Hindlimb muscle (tissue), 1 donor: ENCODE results near the gene SBK1. TPM values are rescaled to one million over a fixed set of nuclear protein-coding genes. Genes with fewer than 3 reads are reported as not detected.
A peak's percentile ranks its signal among the peaks of the same experiment; 100 is the strongest.
"Not testable (repeated sequence)": the region's sequence is repeated elsewhere in the genome, so short reads cannot be mapped to it uniquely, and the experiment has no call there.

Experiments used
- DNase-seq: peaks from one replicate; pipeline ENCODE4 v3.0.0-alpha.2; 2013
- polyA plus RNA-seq: library from polyadenylated mRNA; unstranded; fragments of 120-200 nt; gene quantifications from one replicate; pipeline ENCODE4 v1.2.1, GENCODE V29; 2013; ENCODE audit not compliant: insufficient read length

Gene SBK1
- 24.7 TPM for polyA plus RNA-seq

GRCh38 chr16:28291651-28292626 is at the start of gene SBK1:
Gene SBK1 (plus strand): TSS chr16:28292525. CDS start chr16:28317392, 24,867 bp downstream.
- DNase-seq, result peak; percentile 86

GRCh38 chr16:28249483-28249882 is 42.8 kb upstream of the SBK1 start:
- DNase-seq, result not testable (repeated sequence)

GRCh38 chr16:28250999-28251398 is 41.3 kb upstream of the SBK1 start:
- no peak for DNase-seq

- DNase-seq, result no peak
Measured at GRCh38 chr16:28254158-28254557, 38.2 kb upstream of the SBK1 start.

GRCh38 chr16:28255838-28256237 is 36.5 kb upstream of the SBK1 start:
- no peak for DNase-seq

DNA sequence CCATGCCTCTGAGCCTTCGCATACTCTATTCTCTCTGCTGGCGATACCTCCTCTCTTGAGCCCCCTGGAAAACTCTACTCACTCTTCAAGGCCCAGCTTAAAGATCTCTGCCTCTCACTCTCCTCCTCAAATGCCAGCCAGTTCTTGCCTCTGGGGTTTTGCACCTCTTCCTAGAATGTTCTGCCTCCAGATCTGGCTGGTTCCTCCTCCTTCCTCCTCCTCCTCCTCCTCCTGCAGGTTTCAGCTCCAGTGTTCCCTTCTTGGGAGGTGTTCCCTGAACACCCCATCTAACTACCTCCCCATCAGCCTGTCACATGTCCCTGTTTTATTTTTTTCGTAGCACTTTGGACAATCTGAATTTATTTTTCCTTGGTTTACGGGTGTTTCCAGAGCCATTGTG is 35.1 kb upstream of the SBK1 start:
- DNase-seq, result no peak

- peak; percentile 11 for DNase-seq
Measured at GRCh38 chr16:28258567-28258966, 33.8 kb upstream of the SBK1 start.

- no peak for DNase-seq
Measured at GRCh38 chr16:28259091-28259780, 33.1 kb upstream of the SBK1 start.

- no peak for DNase-seq
Measured at GRCh38 chr16:28259781-28260150, 32.6 kb upstream of the SBK1 start.

- DNase-seq, result no peak
Measured at GRCh38 chr16:28260193-28260592, 32.1 kb upstream of the SBK1 start.

DNA sequence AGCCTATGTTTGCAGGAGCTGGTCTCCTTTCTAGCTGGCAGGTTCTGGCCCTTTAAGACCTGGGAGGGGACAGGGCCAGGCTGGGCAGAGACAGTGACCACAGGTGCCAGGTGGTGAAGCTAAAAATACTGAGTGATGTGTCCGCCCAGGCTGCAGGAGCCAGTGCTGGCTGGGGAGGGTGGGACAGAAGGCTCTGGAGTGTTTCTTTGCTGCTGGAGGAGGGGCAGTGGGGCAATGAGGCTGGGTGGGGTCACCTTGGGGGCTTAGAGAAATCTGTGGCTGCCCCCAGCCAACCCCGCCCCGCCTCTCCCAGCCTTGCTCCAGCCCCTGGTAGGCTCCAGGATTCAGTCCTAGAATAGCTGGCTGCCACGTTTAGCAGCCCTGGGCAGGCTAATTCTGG is 30.4 kb upstream of the SBK1 start:
- peak; percentile 8 for DNase-seq

- DNase-seq, result no peak
Measured at GRCh38 chr16:28263305-28263704, 29.0 kb upstream of the SBK1 start.

DNA sequence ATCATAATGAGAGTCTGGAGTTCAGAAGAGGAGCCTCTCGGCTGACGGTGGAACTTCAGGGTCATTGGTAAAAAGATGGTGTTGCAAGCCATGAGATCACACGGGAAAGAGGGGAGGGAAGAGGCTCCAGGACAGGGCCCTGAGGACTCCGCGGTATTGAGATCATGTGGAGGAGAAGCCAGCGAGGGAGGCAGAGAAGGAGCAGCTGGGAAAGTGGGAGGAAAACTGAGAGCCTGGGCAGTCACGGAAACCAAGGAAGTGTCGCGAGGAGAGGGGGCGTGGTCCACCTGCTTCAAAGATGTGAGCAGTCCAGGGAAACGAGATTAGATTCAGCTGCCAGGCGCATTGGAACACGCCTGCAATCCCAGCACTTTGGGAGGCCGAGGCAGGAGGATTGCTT is 27.7 kb upstream of the SBK1 start:
- no peak for DNase-seq

GRCh38 chr16:28265822-28266221 is 26.5 kb upstream of the SBK1 start:
- no peak for DNase-seq

- DNase-seq, result no peak
Measured at GRCh38 chr16:28267356-28267755, 25.0 kb upstream of the SBK1 start.

- DNase-seq, result no peak
Measured at GRCh38 chr16:28273511-28273910, 18.8 kb upstream of the SBK1 start.

- DNase-seq, result no peak
Measured at GRCh38 chr16:28274676-28275075, 17.6 kb upstream of the SBK1 start.

GRCh38 chr16:28276301-28276700 is 16.0 kb upstream of the SBK1 start:
- no peak for DNase-seq

GRCh38 chr16:28277537-28278388 is 14.6 kb upstream of the SBK1 start:
- DNase-seq, result peak; percentile 83

DNA sequence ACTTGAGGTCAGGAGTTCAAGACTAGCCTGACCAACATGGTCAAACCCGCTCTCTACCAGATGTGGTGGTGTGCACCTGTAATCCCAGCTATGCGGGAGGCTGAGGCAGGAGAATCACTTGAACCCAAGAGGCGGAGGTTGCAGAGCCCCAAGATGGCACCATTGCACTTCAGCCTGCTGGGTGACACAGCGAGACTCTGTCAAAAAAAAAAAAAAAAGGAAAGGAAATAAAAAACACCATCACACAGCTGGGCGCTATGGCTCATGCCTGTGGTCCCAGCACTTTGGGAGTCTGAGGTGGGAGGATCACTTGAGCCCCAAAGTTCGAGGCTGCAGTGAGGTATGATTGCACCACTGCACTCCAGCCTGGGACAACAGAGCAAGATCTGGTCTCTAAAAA is 13.3 kb upstream of the SBK1 start:
- no peak for DNase-seq

DNA sequence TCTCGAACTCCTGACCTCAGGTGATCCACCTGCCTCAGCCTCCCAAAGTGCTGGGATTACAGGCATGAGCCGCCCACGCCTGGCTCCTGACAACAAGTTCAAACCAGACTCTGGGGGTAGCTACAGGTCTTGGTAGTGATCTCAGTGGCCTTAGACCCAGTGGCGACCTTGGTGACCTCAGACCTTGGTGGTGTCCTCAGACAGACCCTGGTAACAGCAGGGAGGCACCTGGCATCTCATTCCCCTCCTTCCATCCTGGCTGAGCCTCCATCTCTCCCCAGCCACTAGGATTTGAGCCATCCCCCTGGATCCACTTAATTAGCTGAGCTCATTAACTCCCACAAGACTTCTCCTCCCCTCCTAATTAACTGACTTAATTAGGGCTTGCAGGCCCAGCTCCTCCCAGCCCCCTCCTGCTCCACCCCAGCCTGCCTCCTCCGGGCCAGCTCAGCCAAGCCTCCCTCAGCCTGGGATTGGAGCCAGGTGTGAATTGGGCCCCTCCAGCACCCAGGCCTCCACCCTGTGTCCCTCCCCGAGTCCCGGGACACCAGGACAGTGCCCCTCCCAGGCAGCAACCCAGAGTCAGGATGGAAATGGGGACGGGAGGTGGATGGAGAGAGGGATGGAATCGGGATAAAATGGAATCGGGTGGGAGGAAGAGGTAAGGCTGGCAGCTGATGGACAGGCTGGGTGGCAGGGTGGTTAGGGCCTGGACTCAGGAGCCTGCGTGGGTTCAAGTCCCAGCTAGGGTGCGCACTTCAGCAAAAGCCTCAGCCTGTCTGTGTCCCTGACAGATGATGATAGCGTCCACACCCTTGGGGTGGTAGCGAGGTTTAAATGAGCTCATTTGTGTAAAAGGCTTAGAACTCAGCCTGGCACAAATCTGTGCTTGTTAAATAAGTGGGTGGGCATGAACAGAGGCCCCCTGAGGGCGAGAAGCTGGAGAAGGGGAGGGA is 11.2 kb upstream of the SBK1 start:
- no peak for DNase-seq

DNA sequence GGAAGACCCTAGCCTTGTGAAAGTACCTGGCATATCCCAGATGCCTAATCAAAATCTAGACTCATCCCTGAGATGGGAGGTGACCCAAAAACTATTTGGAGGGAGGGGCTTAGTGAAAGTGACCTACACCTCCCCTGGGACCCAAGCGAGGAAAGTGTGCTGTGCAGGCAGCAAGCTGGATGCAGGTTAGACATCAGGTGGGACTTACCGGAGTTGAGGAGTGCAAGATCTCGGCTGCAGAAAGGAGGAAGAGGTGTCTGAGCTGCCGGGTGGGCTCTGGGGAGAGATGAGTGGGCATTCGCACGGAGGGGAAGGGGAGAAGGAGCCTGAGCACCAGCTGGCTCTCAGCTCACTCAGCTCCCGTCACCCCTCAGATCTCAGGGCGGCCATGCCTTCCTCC is 10.3 kb upstream of the SBK1 start:
- no peak for DNase-seq
